ENCODE results near the gene STK38. TPM values are rescaled to one million over a fixed set of nuclear protein-coding genes. Genes with fewer than 3 reads are reported as not detected.

Gene STK38
- total RNA-seq = 10 to 100 TPM; 12.5 to 19.2 (median 16.1) TPM
- long read RNA-seq, partial matches to known transcripts = 1 of 3 reads
- long read RNA-seq, other reads (novel, unspliced or antisense) = 2 of 3 reads

GRCh38 chr6:36546920-36547645, at the start of gene STK38:
STK38 (minus strand) TSS chr6:36547479; CDS start chr6:36540202, 7,277 bp downstream.
- intact Hi-C loops (cut with DNase I) = no loop called here
- Histone ChIP-seq H3K4me1 (peaks cover 0 to 21% (median 9%) of the 10 kb centered on the region in 4 donors), H3K27ac (peak within 1 kb of the TSS; percentile 86 to 99 (median 93)), H3K9me3 (no peaks in the 10 kb centered on the region), H3K4me3 (peak within 1 kb of the TSS; percentile 87 to 100 (median 92)), H3K36me3 (no peaks in the 10 kb centered on the region), H3K27me3 (no peaks in the 10 kb centered on the region)
- TF ChIP-seq POLR2A (IDR thresholded peaks at IDR 0.05) (peak; percentile 96), CTCF (IDR thresholded peaks at IDR 0.05) (no peak)
- WGBS (ENCODE audit: insufficient coverage, low coverage, low lambda C conversion rate, missing lambda C conversion rate) = 0% methylated on average over 19 of the region's 51 CpGs
- DNase-seq (peak; percentile 93 to 94 (median 94)), ATAC-seq (peak; percentile 94 to 97 (median 95))

- peak overlapping the region; percentile 86 to 98 (median 97) for H3K27ac ChIP-seq
- WGBS (ENCODE audit: insufficient coverage, low coverage, low lambda C conversion rate, missing lambda C conversion rate) = 3% methylated on average over 5 of the region's 5 CpGs
- H3K4me1 ChIP-seq = peaks cover 0 to 51% (median 15%) of the 10 kb centered on the region in 4 donors
- H3K27me3 ChIP-seq = no peaks in the 10 kb centered on the region
- H3K4me3 ChIP-seq = peak overlapping the region; percentile 67 to 84 (median 80)
- H3K9me3 ChIP-seq = no peaks in the 10 kb centered on the region
- ATAC-seq (no peak), DNase-seq (peak in 1 of 3 donors; percentile 14)
- TF ChIP-seq CTCF (IDR thresholded peaks at IDR 0.05) (no peak), POLR2A (IDR thresholded peaks at IDR 0.05) (no peak)
- peaks cover 6 to 48% (median 35%) of the 10 kb centered on the region in 4 donors for H3K36me3 ChIP-seq
- intact Hi-C loops (cut with DNase I) = no loop called here
These were observed 49.1 kb upstream of the STK38 start for GRCh38 chr6:36596356-36596755.

GRCh38 chr6:36594816-36595643, 47.8 kb upstream of the STK38 start:
- DNase-seq = peak in 1 of 3 donors; percentile 39
- H3K27me3 ChIP-seq = no peaks in the 10 kb centered on the region
- WGBS (ENCODE audit: insufficient coverage, low coverage, low lambda C conversion rate, missing lambda C conversion rate) = under 1% methylated on average over 15 of the region's 15 CpGs
- peak overlapping the region; percentile 67 to 84 (median 80) for H3K4me3 ChIP-seq
- TF ChIP-seq CTCF (IDR thresholded peaks at IDR 0.05) (no peak), POLR2A (IDR thresholded peaks at IDR 0.05) (no peak)
- peak overlapping the region; percentile 86 to 98 (median 97) for H3K27ac ChIP-seq
- peaks cover 6 to 35% (median 25%) of the 10 kb centered on the region in 4 donors for H3K36me3 ChIP-seq
- H3K9me3 ChIP-seq = no peaks in the 10 kb centered on the region
- peak in 3 of 4 donors; percentile 30 to 45 (median 33) for ATAC-seq
- peaks cover 0 to 39% (median 13%) of the 10 kb centered on the region in 4 donors for H3K4me1 ChIP-seq
- intact Hi-C loops (cut with DNase I) = no loop called here

- WGBS (ENCODE audit: insufficient coverage, low coverage, low lambda C conversion rate, missing lambda C conversion rate) = 0% methylated on average over 33 of the region's 58 CpGs
- peaks cover 0 to 31% (median 12%) of the 10 kb centered on the region in 4 donors for H3K4me1 ChIP-seq
- H3K27ac ChIP-seq = peak within 1 kb of the TSS; percentile 86 to 98 (median 97)
- intact Hi-C loops (cut with DNase I) = no loop called here
- no peaks in the 10 kb centered on the region for H3K27me3 ChIP-seq
- TF ChIP-seq POLR2A (IDR thresholded peaks at IDR 0.05) (peak; percentile 99), CTCF (IDR thresholded peaks at IDR 0.05) (peak; percentile 51 to 65 (median 57))
- peak within 1 kb of the TSS; percentile 67 to 84 (median 80) for H3K4me3 ChIP-seq
- peaks cover 6 to 27% (median 18%) of the 10 kb centered on the region in 4 donors for H3K36me3 ChIP-seq
- DNase-seq (peak; percentile 97 to 98 (median 98)), ATAC-seq (peak; percentile 94 to 98 (median 97))
- H3K9me3 ChIP-seq = no peaks in the 10 kb centered on the region
These were observed 46.9 kb upstream of the STK38 start, which contains the start of gene SRSF3 for GRCh38 chr6:36594029-36594815. SRSF3 (plus strand) TSS chr6:36594362; CDS start chr6:36596763, 2,401 bp downstream.
